Activated CD4-positive, alpha-beta T cell treated with anti-CD3 and anti-CD28 coated beads, Interleukin-2, amount 50 U/mL, for 48 hours (primary cell): ENCODE results near the gene HK1.

Experiments used
- DNase-seq, 2 experiments: peaks; one replicate each; pipeline ENCODE4 v3.0.0-alpha.2; 2020

HK1 gene

GRCh38 chr10:69351589-69351988, 73.3 kb downstream of the HK1 start:
- DNase-seq, result no peak

GRCh38 chr10:69352569-69353264, 74.4 kb downstream of the HK1 start:
- DNase-seq, result no peak

GRCh38 chr10:69353977-69354635, 75.8 kb downstream of the HK1 start:
- no peak for DNase-seq

- DNase-seq, result no peak
Measured at GRCh38 chr10:69356187-69356586, 77.9 kb downstream of the HK1 start.

GRCh38 chr10:69358148-69358795, 80.0 kb downstream of the HK1 start:
- DNase-seq, result no peak

- DNase-seq, result no peak
Measured at GRCh38 chr10:69359148-69359547, 80.9 kb downstream of the HK1 start.

GRCh38 chr10:69359594-69359993, 81.3 kb downstream of the HK1 start:
- DNase-seq, result no peak

GRCh38 chr10:69360485-69361302, 82.4 kb downstream of the HK1 start:
- no peak for DNase-seq

GRCh38 chr10:69361303-69361614, 83.0 kb downstream of the HK1 start:
- DNase-seq, result no peak

GRCh38 chr10:69362471-69362954, 84.2 kb downstream of the HK1 start:
- DNase-seq, result no peak

- DNase-seq, result no peak
Measured at GRCh38 chr10:69363666-69364065, 85.4 kb downstream of the HK1 start.

GRCh38 chr10:69364232-69364940, 86.1 kb downstream of the HK1 start:
- DNase-seq, result no peak

GRCh38 chr10:69366738-69367137, 88.4 kb downstream of the HK1 start:
- no peak for DNase-seq

- DNase-seq, result no peak
Measured at GRCh38 chr10:69367469-69367868, 89.2 kb downstream of the HK1 start.

- DNase-seq, result no peak
Measured at GRCh38 chr10:69372126-69372980, 94.1 kb downstream of the HK1 start.

GRCh38 chr10:69374242-69374641, 95.9 kb downstream of the HK1 start:
- no peak for DNase-seq

GRCh38 chr10:69374931-69375306, 96.6 kb downstream of the HK1 start:
- DNase-seq, result no peak

- DNase-seq, result no peak
Measured at GRCh38 chr10:69375307-69376151, 97.2 kb downstream of the HK1 start.

GRCh38 chr10:69376662-69377061, 98.4 kb downstream of the HK1 start:
- no peak for DNase-seq

- no peak for DNase-seq
Measured at GRCh38 chr10:69377191-69377590, 98.9 kb downstream of the HK1 start.

- DNase-seq, result no peak
Measured at GRCh38 chr10:69377933-69378332, 99.6 kb downstream of the HK1 start.
